MCF 10A (cell line): ENCODE measurements around the gene RMDN3. TPM values are rescaled to one million over a fixed set of nuclear protein-coding genes. Genes with fewer than 3 reads are reported as not detected.

Experiments used
- BruUV-seq: library from RNA; stranded (reverse); fragments of 400-500 nt; replicated peaks from 2 replicates; lab custom pipeline; 2021; lab: Mats Ljungman, UMichigan
- CTCF ChIA-PET: fragments of 300-600 bp; sonication (Branson Sonifier 250); formaldehyde crosslinking; extraction: SDS; loops from one replicate; lab custom pipeline; 2021; ENCODE audit warnings: antibody characterized with exemption, inconsistent platforms; lab: Yijun Ruan, JAX
- POLR2A ChIA-PET: fragments of 300-600, 350-650 bp; sonication (Branson Sonifier 250); formaldehyde crosslinking; extraction: SDS; loops from one replicate; lab custom pipeline; 2020; ENCODE audit warnings: antibody characterized with exemption, inconsistent platforms; lab: Yijun Ruan, JAX
- DNase-seq: peaks from one replicate; pipeline ENCODE4 v3.0.0-alpha.2; 2018; ENCODE audit not compliant: unreplicated experiment
- H3K27ac Mint-ChIP-seq: one replicate; pipeline ENCODE4 v1.8.0; 2022; ENCODE audit warnings: mild to moderate bottlenecking, low read depth, mixed read lengths; ENCODE audit not compliant: unreplicated experiment
- H3K27me3 Mint-ChIP-seq: one replicate; pipeline ENCODE4 v1.8.0; 2022; ENCODE audit warnings: mixed read lengths; ENCODE audit not compliant: insufficient read depth, unreplicated experiment
- H3K36me3 Mint-ChIP-seq: one replicate; pipeline ENCODE4 v1.8.0; 2022; ENCODE audit warnings: mild to moderate bottlenecking, moderate library complexity, mixed read lengths; ENCODE audit not compliant: insufficient read depth, unreplicated experiment
- H3K4me1 Mint-ChIP-seq: one replicate; pipeline ENCODE4 v1.8.0; 2022; ENCODE audit warnings: mixed read lengths; ENCODE audit not compliant: insufficient read depth, unreplicated experiment
- H3K4me3 Mint-ChIP-seq: one replicate; pipeline ENCODE4 v1.8.0; 2022; ENCODE audit warnings: mild to moderate bottlenecking, moderate library complexity, mixed read lengths; ENCODE audit not compliant: unreplicated experiment
- H3K9me3 Mint-ChIP-seq: one replicate; pipeline ENCODE4 v1.8.0; 2022; ENCODE audit warnings: mixed read lengths; ENCODE audit not compliant: unreplicated experiment
- intact Hi-C: fragments of 100-400 bp; cut with micrococcal nuclease; formaldehyde crosslinking; loops from 2 replicates; pipeline ENCODE4 v1.14.1; 2022
- total RNA-seq: library from RNA; stranded (reverse); gene quantifications from 2 replicates; pipeline ENCODE4 v1.2.3, GENCODE V29; 2022
- TF ChIP-seq, protein P1 (sequence below): fragments of 200-600 bp; IDR thresholded peaks from one replicate; pipeline ENCODE4 v1.8.0; 2022; ENCODE audit warnings: antibody characterized with exemption, mild to moderate bottlenecking; ENCODE audit not compliant: unreplicated experiment

Gene RMDN3
- total RNA-seq, 1 experiment from 2014 or later, result 36.1 TPM

GRCh38 chr15:40697916-40698315 is 57.1 kb downstream of the RMDN3 start:
- Mint-ChIP-seq H3K36me3 (peaks cover 29% of the 10 kb centered on the region), H3K4me1 (peaks cover 10% of the 10 kb centered on the region), H3K4me3 (no peak overlapping the region), H3K9me3 (no peaks in the 10 kb centered on the region), H3K27ac (peak overlapping the region; percentile 63), H3K27me3 (no peaks in the 10 kb centered on the region)
- POLR2A ChIA-PET, result no interaction called here
- DNase-seq, result no peak
- intact Hi-C loops, result no loop called here
- CTCF ChIA-PET, result interaction anchor here (0.7 kb wide), 1 partner anchor 9 kb away, joined by 3 read pairs; no protein-coding TSS in a partner anchor
- no TSS peak for BruUV-seq
- TF ChIP-seq, protein P1, sequence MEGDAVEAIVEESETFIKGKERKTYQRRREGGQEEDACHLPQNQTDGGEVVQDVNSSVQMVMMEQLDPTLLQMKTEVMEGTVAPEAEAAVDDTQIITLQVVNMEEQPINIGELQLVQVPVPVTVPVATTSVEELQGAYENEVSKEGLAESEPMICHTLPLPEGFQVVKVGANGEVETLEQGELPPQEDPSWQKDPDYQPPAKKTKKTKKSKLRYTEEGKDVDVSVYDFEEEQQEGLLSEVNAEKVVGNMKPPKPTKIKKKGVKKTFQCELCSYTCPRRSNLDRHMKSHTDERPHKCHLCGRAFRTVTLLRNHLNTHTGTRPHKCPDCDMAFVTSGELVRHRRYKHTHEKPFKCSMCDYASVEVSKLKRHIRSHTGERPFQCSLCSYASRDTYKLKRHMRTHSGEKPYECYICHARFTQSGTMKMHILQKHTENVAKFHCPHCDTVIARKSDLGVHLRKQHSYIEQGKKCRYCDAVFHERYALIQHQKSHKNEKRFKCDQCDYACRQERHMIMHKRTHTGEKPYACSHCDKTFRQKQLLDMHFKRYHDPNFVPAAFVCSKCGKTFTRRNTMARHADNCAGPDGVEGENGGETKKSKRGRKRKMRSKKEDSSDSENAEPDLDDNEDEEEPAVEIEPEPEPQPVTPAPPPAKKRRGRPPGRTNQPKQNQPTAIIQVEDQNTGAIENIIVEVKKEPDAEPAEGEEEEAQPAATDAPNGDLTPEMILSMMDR, result no peak

GRCh38 chr15:40696228-40696627 is 58.8 kb downstream of the RMDN3 start:
- Mint-ChIP-seq H3K9me3 (no peaks in the 10 kb centered on the region), H3K27me3 (no peaks in the 10 kb centered on the region), H3K4me1 (peaks cover 10% of the 10 kb centered on the region), H3K36me3 (peaks cover 28% of the 10 kb centered on the region), H3K27ac (no peak overlapping the region), H3K4me3 (peak overlapping the region; percentile 96)
- CTCF ChIA-PET, result interaction anchor here (0.7 to 4.1 kb wide), 2 partner anchors 17 to 196 kb away, joined by 4 to 17 read pairs; no protein-coding TSS in a partner anchor
- POLR2A ChIA-PET, result interaction anchor here (0.7 to 3.9 kb wide), 4 partner anchors 11 to 92 kb away, joined by 3 to 26 read pairs (median 8); no protein-coding TSS in a partner anchor
- BruUV-seq, result no TSS peak
- intact Hi-C loops, result no loop called here
- TF ChIP-seq, protein P1, result no peak
- DNase-seq, result no peak

GRCh38 chr15:40695469-40695890 is 59.6 kb downstream of the RMDN3 start:
- Mint-ChIP-seq H3K9me3 (no peaks in the 10 kb centered on the region), H3K4me3 (peak overlapping the region; percentile 96), H3K27ac (peak overlapping the region; percentile 98), H3K36me3 (peaks cover 21% of the 10 kb centered on the region), H3K27me3 (no peaks in the 10 kb centered on the region), H3K4me1 (peaks cover 10% of the 10 kb centered on the region)
- DNase-seq, result peak; percentile 33
- TF ChIP-seq, protein P1, result no peak
- intact Hi-C loops, result no loop called here
- POLR2A ChIA-PET, result interaction anchor here (0.5 to 3.9 kb wide), 19 partner anchors 9 to 203 kb away, joined by 3 to 26 read pairs (median 5); partner anchors contain the start of genes DNAJC17, GCHFR, KNL1 and RPUSD2
- BruUV-seq, result TSS peak; percentile 31
- CTCF ChIA-PET, result interaction anchor here (0.7 to 4.1 kb wide), 4 partner anchors 17 to 199 kb away, joined by 3 to 17 read pairs (median 4); partner anchors contain the start of gene VPS18

- peak within 1 kb of the TSS; percentile 96 for H3K4me3 Mint-ChIP-seq
- H3K27me3 Mint-ChIP-seq, result no peaks in the 10 kb centered on the region
- DNase-seq, result peak; percentile 94
- POLR2A ChIA-PET, result interaction anchor here (0.5 to 3.9 kb wide), 37 partner anchors 9 to 713 kb away, joined by 3 to 26 read pairs (median 4); partner anchors contain the start of genes C15orf62, CCDC32, DNAJC17 and GCHFR
- no TSS peak for BruUV-seq
- H3K4me1 Mint-ChIP-seq, result peaks cover 11% of the 10 kb centered on the region
- peaks cover 20% of the 10 kb centered on the region for H3K36me3 Mint-ChIP-seq
- intact Hi-C loops, result loop anchor here (5.0 kb wide), 1 partner anchor 103 kb away; the partner anchor contains the start of gene KNL1
- H3K9me3 Mint-ChIP-seq, result no peaks in the 10 kb centered on the region
- TF ChIP-seq, protein P1, result no peak
- H3K27ac Mint-ChIP-seq, result peak within 1 kb of the TSS; percentile 98
- CTCF ChIA-PET, result interaction anchor here (0.5 to 4.1 kb wide), 8 partner anchors 16 to 535 kb away, joined by 3 to 17 read pairs (median 3); partner anchors contain the start of genes EXD1 and VPS18
Observed at GRCh38 chr15:40694688-40695468, 60.2 kb downstream of the RMDN3 start, which contains the start of gene RAD51. TSS of gene RAD51 (plus strand) at chr15:40695174. CDS start at chr15:40698759, 3,585 bp downstream.
